Naive thymus-derived CD4-positive, alpha-beta T cell (primary cell): ENCODE results near the gene PKLR. TPM values are rescaled to one million over a fixed set of nuclear protein-coding genes. Genes with fewer than 3 reads are reported as not detected.

Source experiments
- ATAC-seq: fragments of 150-1000 bp; cut with Tn5 transposase; 2 replicates; pipeline ENCODE4 v1.10.0; 2021; ENCODE audit warnings: mild to moderate bottlenecking, moderate library complexity
- CTCF ChIA-PET: fragments of 350-600 bp; sonication (Branson Sonifier 250); formaldehyde crosslinking; loops from one replicate; lab custom pipeline; 2021; ENCODE audit warnings: antibody characterized with exemption; lab: Charles Lee
- POLR2A ChIA-PET: fragments of 350-600 bp; sonication (Branson Sonifier 250); formaldehyde crosslinking; loops from one replicate; lab custom pipeline; 2021; ENCODE audit warnings: antibody characterized with exemption, inconsistent platforms; lab: Charles Lee
- DNase-seq, 9 donors: peaks; one replicate each; pipeline versions ENCODE4 v3.0.0 to v3.0.0-alpha.2; 2020 to 2022; ENCODE audit warnings: mixed read lengths in 1 of 9
- H3K27ac ChIP-seq: one replicate; pipeline ENCODE4 v1.7.0; 2013; ENCODE audit warnings: mild to moderate bottlenecking, low read depth, low read length, moderate library complexity
- H3K27me3 ChIP-seq, 2 donors: one replicate each; pipeline ENCODE4 v1.7.0; 2013; ENCODE audit warnings: low read length in 2 of 2, mild to moderate bottlenecking in 2 of 2, moderate library complexity in 2 of 2; ENCODE audit not compliant: control insufficient read depth in 2 of 2, insufficient read depth in 2 of 2
- H3K36me3 ChIP-seq, 3 experiments: 1 replicate in 2 of 3; 2 replicates in 1 of 3; pipeline ENCODE4 v1.7.0; 2013; ENCODE audit warnings: low read length in 3 of 3, mild to moderate bottlenecking in 3 of 3, moderate library complexity in 1 of 3; ENCODE audit not compliant: insufficient read depth in 3 of 3, control insufficient read depth in 2 of 3
- H3K4me1 ChIP-seq, 2 donors: one replicate each; pipeline ENCODE4 v1.7.0; 2013; ENCODE audit warnings: low read length in 2 of 2, mild to moderate bottlenecking in 2 of 2, moderate library complexity in 1 of 2; ENCODE audit not compliant: control insufficient read depth in 2 of 2, insufficient read depth in 2 of 2
- H3K4me3 ChIP-seq: 2 replicates; pipeline ENCODE4 v1.7.0; 2013; ENCODE audit warnings: mild to moderate bottlenecking, low read length
- H3K9me3 ChIP-seq, 3 experiments: 1 replicate in 2 of 3; 2 replicates in 1 of 3; pipeline ENCODE4 v1.7.0; 2013; ENCODE audit warnings: low read length in 3 of 3; ENCODE audit not compliant: control insufficient read depth in 2 of 3
- H3K27ac Mint-ChIP-seq, 9 donors: one replicate each; pipeline ENCODE4 v1.8.0; 2020 to 2022; ENCODE audit warnings: mixed read lengths in 9 of 9, mild to moderate bottlenecking in 8 of 9, moderate library complexity in 5 of 9, inconsistent platforms in 2 of 9
- H3K27me3 Mint-ChIP-seq, 5 donors: one replicate each; pipeline ENCODE4 v1.8.0; 2021 to 2022; ENCODE audit warnings: mixed read lengths in 5 of 5, mild to moderate bottlenecking in 1 of 5
- H3K36me3 Mint-ChIP-seq, 5 donors: one replicate each; pipeline ENCODE4 v1.8.0; 2020 to 2022; ENCODE audit warnings: mixed read lengths in 5 of 5, mild to moderate bottlenecking in 3 of 5, inconsistent platforms in 1 of 5
- H3K4me1 Mint-ChIP-seq, 7 donors: one replicate each; pipeline ENCODE4 v1.8.0; 2020 to 2022; ENCODE audit warnings: mixed read lengths in 7 of 7, mild to moderate bottlenecking in 3 of 7, inconsistent platforms in 1 of 7
- H3K4me3 Mint-ChIP-seq, 10 donors: one replicate each; pipeline ENCODE4 v1.8.0; 2020 to 2022; ENCODE audit warnings: mild to moderate bottlenecking in 10 of 10, mixed read lengths in 10 of 10, moderate library complexity in 6 of 10, inconsistent platforms in 2 of 10
- H3K9me3 Mint-ChIP-seq, 11 donors: one replicate each; pipeline ENCODE4 v1.8.0; 2020 to 2022; ENCODE audit warnings: mixed read lengths in 11 of 11, mild to moderate bottlenecking in 4 of 11, inconsistent platforms in 1 of 11, moderate library complexity in 1 of 11
- intact Hi-C, 2 donors: fragments of 100-400 bp; cut with micrococcal nuclease; formaldehyde crosslinking; loops; one replicate each; pipeline ENCODE4 v1.15.1; 2023
- microRNA-seq: library from miRNA; unstranded; fragments of <30 nt; microRNA quantifications from one replicate; pipeline ENCODE4 v1.2.0, GENCODE V29; 2022; ENCODE audit warnings: borderline microRNAs expressed
- polyA plus RNA-seq, 2 donors: library from polyadenylated mRNA; unstranded; fragments of 300-500 nt; fragmentation: Illumina TruSeq; gene quantifications; one replicate each; pipeline ENCODE4 v1.2.3, GENCODE V29; 2021
- total RNA-seq, 6 experiments: library from RNA in 5 of 6; stranded (reverse) in 5 of 6; gene quantifications; 1 replicate in 5 of 6; 2 replicates in 1 of 6; pipeline ENCODE4 v1.2.3 and lab custom pipeline; 2021 to 2026

The PKLR gene
- total and polyA plus RNA-seq, 7 experiments from 2014 or later = 0.06 TPM; not detected in 6

- H3K4me1 ChIP-seq = peaks cover 19 to 20% of the 10 kb centered on the region in 2 donors
These were observed 59.4 kb downstream of the PKLR start for GRCh38 chr1:155241841-155242264.

GRCh38 chr1:155241069-155241679 lies 60.1 kb downstream of the PKLR start:
- ATAC-seq = peak; percentile 42
- H3K27ac Mint-ChIP-seq = peak overlapping the region; percentile 73 to 98 (median 91)
- Histone ChIP-seq H3K27me3 (no peaks in the 10 kb centered on the region), H3K36me3 (peaks cover 0 to 22% (median 0%) of the 10 kb centered on the region in 3 experiments), H3K4me3 (peak overlapping the region; percentile 65), H3K27ac (peak overlapping the region; percentile 49), H3K9me3 (no peaks in the 10 kb centered on the region), H3K4me1 (peaks cover 19 to 20% of the 10 kb centered on the region in 2 donors)
- H3K4me3 Mint-ChIP-seq = peak overlapping the region; percentile 79 to 92 (median 88)
- DNase-seq = peak in 8 of 9 donors; percentile 62 to 74 (median 70)
- H3K36me3 Mint-ChIP-seq = peaks cover 0 to 16% (median 5%) of the 10 kb centered on the region in 5 donors
- peaks cover 30 to 56% (median 43%) of the 10 kb centered on the region in 7 donors for H3K4me1 Mint-ChIP-seq
- H3K9me3 Mint-ChIP-seq = peaks cover 0 to 8% (median 0%) of the 10 kb centered on the region in 11 donors
- intact Hi-C loops = loop anchor here (1.0 to 5.0 kb wide), 5 partner anchors 22 to 1096 kb away; partner anchors contain the start of genes CCT3 (in 1 of the 2), KRTCAP2 (in 1 of the 2), PMVK (in 1 of the 2) and SLC50A1 (in 1 of the 2)
- ChIA-PET POLR2A (interaction anchor here (0.6 to 2.0 kb wide), 11 partner anchors 9 to 79 kb away, joined by 3 to 8 read pairs (median 4); partner anchors contain the start of genes CLK2, RUSC1, SCAMP3 and THBS3), CTCF (interaction anchor here (1.2 to 2.5 kb wide), 3 partner anchors 9 to 22 kb away, joined by 3 to 10 read pairs (median 8); no protein-coding TSS in a partner anchor)
- peaks cover 0 to 6% (median 3%) of the 10 kb centered on the region in 5 donors for H3K27me3 Mint-ChIP-seq

More at GRCh38 chr1:155241841-155242264, 59.4 kb downstream of the PKLR start:
- Mint-ChIP-seq H3K9me3 (peaks cover 0 to 8% (median 0%) of the 10 kb centered on the region in 11 donors), H3K4me3 (peak overlapping the region in 7 of 10 donors; percentile 78 to 92 (median 88)), H3K27ac (peak overlapping the region; percentile 73 to 98 (median 91)), H3K27me3 (peaks cover 0 to 6% (median 3%) of the 10 kb centered on the region in 5 donors), H3K36me3 (peaks cover 0 to 12% (median 5%) of the 10 kb centered on the region in 5 donors), H3K4me1 (peaks cover 31 to 53% (median 44%) of the 10 kb centered on the region in 7 donors)
- CTCF ChIA-PET = interaction anchor here (1.2 to 2.5 kb wide), 3 partner anchors 9 to 23 kb away, joined by 3 to 10 read pairs (median 8); no protein-coding TSS in a partner anchor
- H3K27me3 ChIP-seq = no peaks in the 10 kb centered on the region
- POLR2A ChIA-PET = interaction anchor here (0.6 to 3.8 kb wide), 9 partner anchors 8 to 170 kb away, joined by 3 to 20 read pairs (median 4); partner anchors contain the start of genes RUSC1, SCAMP3 and THBS3
- DNase-seq = no peak
- peak; percentile 26 for ATAC-seq
- peak overlapping the region; percentile 49 for H3K27ac ChIP-seq
- peaks cover 0 to 15% (median 0%) of the 10 kb centered on the region in 3 experiments for H3K36me3 ChIP-seq
- no peaks in the 10 kb centered on the region for H3K9me3 ChIP-seq
- intact Hi-C loops = loop anchor here (1.0 to 5.0 kb wide), 5 partner anchors 23 to 1095 kb away; partner anchors contain the start of genes CCT3 (in 1 of the 2), KRTCAP2 (in 1 of the 2), PMVK (in 1 of the 2) and SLC50A1 (in 1 of the 2)
- no peak overlapping the region for H3K4me3 ChIP-seq

Small RNA genes lying within 50 kb of the gene (microRNA-seq; reads per million reads assigned to microRNA genes)
- not detected for gene MIR555

Other genes starting within 250 kb of the PKLR start
- 1 to 10 TPM; 3.9 to 9.4 (median 7.7) TPM for gene EFNA4, start 237.7 kb downstream of the PKLR start, total RNA-seq
- gene EFNA4, start 237.7 kb downstream of the PKLR start, polyA plus RNA-seq = 1 to 10 TPM; 2.1 to 3.9 TPM
- 1 to 10 TPM in 4 of 5 experiments, under 1 TPM in 1; 0.42 to 4.0 (median 2.7) TPM for gene EFNA3, start 222.6 kb downstream of the PKLR start, total RNA-seq
- gene EFNA3, start 222.6 kb downstream of the PKLR start, polyA plus RNA-seq = under 1 TPM; 0.51 to 0.72 TPM
- gene EFNA1, start 173.6 kb downstream of the PKLR start, total RNA-seq = 1 to 10 TPM in 4 of 5 experiments, not detected in 1; 4.0 to 7.3 (median 5.6) TPM
- gene EFNA1, start 173.6 kb downstream of the PKLR start, polyA plus RNA-seq = 10 to 100 TPM; 11.1 to 16.8 TPM
- gene SLC50A1, start 165.6 kb downstream of the PKLR start, total RNA-seq = 10 to 100 TPM; 21.1 to 35.6 (median 24.3) TPM
- 10 to 100 TPM; 51.0 to 64.8 TPM for gene SLC50A1, start 165.6 kb downstream of the PKLR start, polyA plus RNA-seq
- 10 to 100 TPM; 29.1 to 50.4 (median 43.8) TPM for gene DPM3, start 160.9 kb downstream of the PKLR start, total RNA-seq
- 100 to 1,000 TPM in 1 of 2 donors, 10 to 100 TPM in 1; 99.2 to 128 TPM for gene DPM3, start 160.9 kb downstream of the PKLR start, polyA plus RNA-seq
- 100 to 1,000 TPM in 4 of 5 experiments, 10 to 100 TPM in 1; 97.4 to 236 (median 155) TPM for gene KRTCAP2, start 128.1 kb downstream of the PKLR start, total RNA-seq
- gene KRTCAP2, start 128.1 kb downstream of the PKLR start, polyA plus RNA-seq = 100 to 1,000 TPM; 450 to 469 TPM
- gene TRIM46, start 127.6 kb downstream of the PKLR start, total RNA-seq = 10 to 100 TPM in 1 of 5 experiments, 1 to 10 TPM in 4; 3.5 to 21.9 (median 4.1) TPM
- 1 to 10 TPM in 1 of 2 donors, under 1 TPM in 1; 0.69 to 1.3 TPM for gene TRIM46, start 127.6 kb downstream of the PKLR start, polyA plus RNA-seq
- gene THBS3, start 93.5 kb downstream of the PKLR start, total RNA-seq = 10 to 100 TPM; 26.0 to 35.9 (median 28.1) TPM
- 1 to 10 TPM in 1 of 2 donors, under 1 TPM in 1; 0.87 to 2.6 TPM for gene THBS3, start 93.5 kb downstream of the PKLR start, polyA plus RNA-seq
- gene MTX1, start 92.7 kb downstream of the PKLR start, total RNA-seq = 10 to 100 TPM; 19.5 to 40.8 (median 22.0) TPM
- gene MTX1, start 92.7 kb downstream of the PKLR start, polyA plus RNA-seq = 10 to 100 TPM; 48.9 to 49.9 TPM
- gene ENTREP3, start 46.0 kb downstream of the PKLR start, total RNA-seq = 10 to 100 TPM in 4 of 5 experiments, 1 to 10 TPM in 1; 8.2 to 24.3 (median 13.8) TPM
- gene ENTREP3, start 46.0 kb downstream of the PKLR start, polyA plus RNA-seq = 1 to 10 TPM; 1.8 to 2.0 TPM
- gene SCAMP3, start 39.1 kb downstream of the PKLR start, total RNA-seq = 100 to 1,000 TPM in 3 of 5 experiments, 10 to 100 TPM in 2; 50.8 to 118 (median 100) TPM
- 100 to 1,000 TPM; 141 to 219 TPM for gene SCAMP3, start 39.1 kb downstream of the PKLR start, polyA plus RNA-seq
- 100 to 1,000 TPM in 2 of 5 experiments, 10 to 100 TPM in 3; 72.2 to 137 (median 94.7) TPM for gene CLK2, start 27.9 kb downstream of the PKLR start, total RNA-seq
- gene CLK2, start 27.9 kb downstream of the PKLR start, polyA plus RNA-seq = 10 to 100 TPM; 16.7 to 31.0 TPM
- 1 to 10 TPM; 1.6 to 3.3 (median 2.8) TPM for gene HCN3, start 24.0 kb downstream of the PKLR start, total RNA-seq
- under 1 TPM in 1 of 2 donors, not detected in 1; 0.07 TPM for gene HCN3, start 24.0 kb downstream of the PKLR start, polyA plus RNA-seq
- 100 to 1,000 TPM in 1 of 5 experiments, 10 to 100 TPM in 4; 58.5 to 193 (median 79.0) TPM for gene FDPS, start 7.4 kb upstream of the PKLR start, total RNA-seq
- gene FDPS, start 7.4 kb upstream of the PKLR start, polyA plus RNA-seq = 100 to 1,000 TPM in 1 of 2 donors, 10 to 100 TPM in 1; 99.3 to 102 TPM
- gene RUSC1, start 19.5 kb upstream of the PKLR start, total RNA-seq = 10 to 100 TPM; 14.9 to 26.8 (median 15.7) TPM
- 1 to 10 TPM; 6.8 to 7.7 TPM for gene RUSC1, start 19.5 kb upstream of the PKLR start, polyA plus RNA-seq